Fibroblast of the aortic adventitia (primary cell): Measurements from ENCODE around the gene NT5C1B. TPM values are rescaled to one million over a fixed set of nuclear protein-coding genes. Genes with fewer than 3 reads are reported as not detected.
"Not testable (repeated sequence)": the region's sequence is repeated elsewhere in the genome, so short reads cannot be mapped to it uniquely, and the experiment has no call there.

ENCODE experiments used
- DNase-seq: peaks from one replicate; pipeline ENCODE4 v3.0.0-alpha.2; 2010; ENCODE audit warnings: low read depth
- H3K4me3 ChIP-seq: 2 replicates; pipeline ENCODE4 v1.5.1; 2011; ENCODE audit warnings: low read depth, mild to moderate bottlenecking, control low read depth, low read length, moderate library complexity
- CTCF ChIP-seq: IDR thresholded peaks from 2 replicates; pipeline ENCODE4 v1.5.1; 2011; ENCODE audit warnings: mild to moderate bottlenecking, low read length, control low read depth, inconsistent platforms; ENCODE audit not compliant: insufficient read depth
- total RNA-seq: library from RNA; depleted of rRNA; stranded (reverse); fragments of >200 nt; gene quantifications from 2 replicates; pipeline ENCODE4 v1.2.3, GENCODE V29; 2012; ENCODE audit warnings: low replicate concordance

The NT5C1B gene
- total RNA-seq: not detected in 2 replicates

GRCh38 chr2:18589354-18589753, at the start of gene NT5C1B:
Gene NT5C1B, minus strand, starts transcription at chr2:18589569. Its CDS starts 101 bp downstream, at chr2:18589468.
- TF ChIP-seq CTCF: no peak
- DNase-seq: no peak
- H3K4me3 ChIP-seq: no peak within 1 kb of the TSS

GRCh38 chr2:18637196-18637595, 47.8 kb upstream of the NT5C1B start:
- DNase-seq: no peak
- no peak for TF ChIP-seq CTCF
- H3K4me3 ChIP-seq: no peak overlapping the region

GRCh38 chr2:18632699-18633098, 43.3 kb upstream of the NT5C1B start:
- not testable (repeated sequence) for DNase-seq

GRCh38 chr2:18630941-18631340, 41.6 kb upstream of the NT5C1B start:
- no peak for TF ChIP-seq CTCF
- peak; percentile 22 for DNase-seq

More at GRCh38 chr2:18632699-18633098, 43.3 kb upstream of the NT5C1B start:
- H3K4me3 ChIP-seq: not testable (repeated sequence)

GRCh38 chr2:18630541-18630940, 41.2 kb upstream of the NT5C1B start:
- no peak for TF ChIP-seq CTCF
- no peak for DNase-seq
- no peak overlapping the region for H3K4me3 ChIP-seq

More at GRCh38 chr2:18630941-18631340, 41.6 kb upstream of the NT5C1B start:
- no peak overlapping the region for H3K4me3 ChIP-seq

DNA sequence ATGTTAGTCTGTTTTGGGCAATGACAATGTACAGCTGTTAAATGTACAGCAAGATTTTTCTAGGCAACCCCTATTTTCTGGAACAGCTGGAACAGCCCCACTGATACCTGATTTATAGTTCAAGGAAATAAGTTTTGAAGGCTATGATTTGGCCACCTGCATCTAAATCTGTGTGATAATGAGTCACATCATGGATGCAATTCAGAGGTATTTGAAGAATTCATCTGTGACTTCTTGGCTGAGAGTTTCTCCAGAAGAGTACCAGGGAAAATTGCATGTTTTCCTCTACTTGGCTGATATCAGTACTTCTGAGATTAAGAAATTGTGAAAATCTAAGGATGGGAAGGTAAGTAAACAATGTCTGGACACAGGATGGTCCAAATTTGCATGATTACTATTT, 40.7 kb upstream of the NT5C1B start:
- TF ChIP-seq CTCF: no peak
- DNase-seq: peak; percentile 88
- H3K4me3 ChIP-seq: no peak overlapping the region

- TF ChIP-seq CTCF: no peak
- peak; percentile 65 for DNase-seq
- H3K4me3 ChIP-seq: no peak overlapping the region
Measured at GRCh38 chr2:18626958-18627650, 37.7 kb upstream of the NT5C1B start.
